Fibroblast of lung (primary cell): Measurements from ENCODE around the gene ADI1.

Experiments
- EZH2 ChIP-seq: IDR thresholded peaks from 2 replicates; pipeline ENCODE4 v1.5.1; 2012; ENCODE audit warnings: low read length, control low read depth, mild to moderate bottlenecking; ENCODE audit errors: missing control alignments
- TF ChIP-seq, protein P1 (sequence below), 2 donors: IDR thresholded peaks in 1 of 2; conservative IDR thresholded peaks in 1 of 2; 1 replicate in 1 of 2; 2 replicates in 1 of 2; pipeline ENCODE4 v1.5.1; 2011 to 2012; ENCODE audit warnings: low read length in 2 of 2, control low read depth in 1 of 2, inconsistent platforms in 1 of 2, low read depth in 1 of 2, mild to moderate bottlenecking in 1 of 2

DNA sequence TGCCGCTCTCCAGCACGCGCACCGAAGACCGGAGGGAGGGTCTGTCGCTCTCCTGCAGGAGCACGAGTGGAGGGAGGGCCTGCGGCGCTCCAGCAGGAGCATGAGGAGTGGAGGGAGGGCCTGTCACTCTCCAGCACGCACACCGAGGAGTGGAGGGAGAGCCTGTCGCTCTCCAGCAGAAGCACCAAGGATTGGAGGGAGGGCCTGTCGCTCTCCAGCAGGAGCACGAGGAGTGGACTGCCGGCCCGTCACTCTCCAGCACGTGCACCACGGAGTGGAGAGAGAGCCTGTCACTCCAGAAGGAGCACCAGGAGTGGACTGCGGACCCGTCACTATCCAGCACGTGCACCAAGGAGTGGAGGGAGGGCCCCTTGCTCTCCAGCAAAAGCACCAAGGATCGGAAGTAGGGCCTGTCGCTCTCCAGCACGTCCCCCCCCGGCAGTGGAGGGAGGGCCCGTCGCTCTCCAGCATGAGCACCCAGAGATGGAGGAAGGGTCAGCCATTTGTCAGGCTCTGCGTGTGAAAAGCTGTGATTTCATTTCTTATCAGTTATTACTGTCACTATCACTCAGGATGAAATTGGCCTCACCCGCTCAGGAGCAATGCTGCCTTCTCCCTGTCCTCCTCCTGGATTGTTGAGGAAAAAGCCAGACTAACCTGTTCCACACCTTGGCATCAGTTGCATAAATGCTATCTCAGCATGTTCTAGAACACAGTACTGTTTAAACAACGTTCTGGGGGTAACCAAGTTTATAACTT, 35.9 kb downstream of the ADI1 start:
- TF ChIP-seq, protein P1, sequence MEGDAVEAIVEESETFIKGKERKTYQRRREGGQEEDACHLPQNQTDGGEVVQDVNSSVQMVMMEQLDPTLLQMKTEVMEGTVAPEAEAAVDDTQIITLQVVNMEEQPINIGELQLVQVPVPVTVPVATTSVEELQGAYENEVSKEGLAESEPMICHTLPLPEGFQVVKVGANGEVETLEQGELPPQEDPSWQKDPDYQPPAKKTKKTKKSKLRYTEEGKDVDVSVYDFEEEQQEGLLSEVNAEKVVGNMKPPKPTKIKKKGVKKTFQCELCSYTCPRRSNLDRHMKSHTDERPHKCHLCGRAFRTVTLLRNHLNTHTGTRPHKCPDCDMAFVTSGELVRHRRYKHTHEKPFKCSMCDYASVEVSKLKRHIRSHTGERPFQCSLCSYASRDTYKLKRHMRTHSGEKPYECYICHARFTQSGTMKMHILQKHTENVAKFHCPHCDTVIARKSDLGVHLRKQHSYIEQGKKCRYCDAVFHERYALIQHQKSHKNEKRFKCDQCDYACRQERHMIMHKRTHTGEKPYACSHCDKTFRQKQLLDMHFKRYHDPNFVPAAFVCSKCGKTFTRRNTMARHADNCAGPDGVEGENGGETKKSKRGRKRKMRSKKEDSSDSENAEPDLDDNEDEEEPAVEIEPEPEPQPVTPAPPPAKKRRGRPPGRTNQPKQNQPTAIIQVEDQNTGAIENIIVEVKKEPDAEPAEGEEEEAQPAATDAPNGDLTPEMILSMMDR (conservative IDR thresholded peaks at IDR 0.05 in 1 of 2, IDR thresholded peaks at IDR 0.05 in 1 of 2; ENCODE audit: low read depth in 1 of 2, low read length in 2 of 2): no peak
- no peak for TF ChIP-seq EZH2
